IMR-90 (cell line): ENCODE data around the gene RNF213. TPM values are rescaled to one million over a fixed set of nuclear protein-coding genes. Genes with fewer than 3 reads are reported as not detected.

ENCODE experiments used
- ATAC-seq: fragments of 200-7000 bp; cut with Tn5 transposase; 2 replicates; pipeline ENCODE4 v1.9.1; 2020; ENCODE audit warnings: low read depth, mild to moderate bottlenecking, moderate library complexity
- BruUV-seq: library from RNA; stranded (reverse); fragments of 400-500 nt; replicated peaks from 2 replicates; lab custom pipeline; 2021; lab: Mats Ljungman, UMichigan
- CTCF ChIA-PET: fragments of 300-600 bp; formaldehyde crosslinking; extraction: SDS; loops from one replicate; lab custom pipeline; 2021; ENCODE audit warnings: antibody characterized with exemption; lab: Yijun Ruan, JAX
- POLR2A ChIA-PET: fragments of 300-600 bp; sonication (Branson Sonifier 250); formaldehyde crosslinking; loops from one replicate; lab custom pipeline; 2022; ENCODE audit warnings: antibody characterized with exemption; ENCODE audit not compliant: unreplicated experiment; lab: Charles Lee
- DNase-seq: peaks from one replicate; pipeline ENCODE4 v3.0.0; 2013
- H2AFZ ChIP-seq: replicated peaks from 2 replicates; pipeline ENCODE3; 2013; ENCODE audit warnings: low read length, mild to moderate bottlenecking; ENCODE audit not compliant: poor library complexity
- H2AK5ac ChIP-seq: 2 replicates; pipeline ENCODE4 v1.6.1; 2013; ENCODE audit warnings: low read depth, low read length, inconsistent platforms
- H2AK9ac ChIP-seq: replicated peaks from 2 replicates; pipeline ENCODE3; 2013; ENCODE audit warnings: mild to moderate bottlenecking, low read depth, low read length, moderate library complexity; ENCODE audit not compliant: poor library complexity
- H2BK120ac ChIP-seq: 2 replicates; pipeline ENCODE4 v1.6.1; 2013; ENCODE audit warnings: low read depth, low read length, inconsistent platforms
- H2BK15ac ChIP-seq: 3 replicates; pipeline ENCODE4 v1.6.1; 2013; ENCODE audit warnings: low read depth, low read length, inconsistent platforms
- H2BK20ac ChIP-seq: 2 replicates; pipeline ENCODE4 v1.6.1; 2013; ENCODE audit warnings: low read depth, mild to moderate bottlenecking, inconsistent platforms, low read length, moderate library complexity
- H2BK5ac ChIP-seq: 2 replicates; pipeline ENCODE4 v1.6.1; 2013; ENCODE audit warnings: mild to moderate bottlenecking, low read depth, low read length, inconsistent platforms; ENCODE audit not compliant: poor library complexity, severe bottlenecking
- H3K14ac ChIP-seq: replicated peaks from 2 replicates; pipeline ENCODE4 v1.6.1; 2013; ENCODE audit warnings: low read depth, low read length, inconsistent platforms
- H3K18ac ChIP-seq: 2 replicates; pipeline ENCODE4 v1.6.1; 2013; ENCODE audit warnings: low read depth, low read length, control low read depth
- H3K23ac ChIP-seq: 2 replicates; pipeline ENCODE4 v1.6.1; 2013; ENCODE audit warnings: low read depth, low read length, inconsistent platforms
- H3K27ac ChIP-seq: 2 replicates; pipeline ENCODE4 v1.5.1; 2013; ENCODE audit warnings: mild to moderate bottlenecking, control low read depth, low read length; ENCODE audit not compliant: insufficient read depth
- H3K27me3 ChIP-seq: 2 replicates; pipeline ENCODE4 v1.6.1; 2013; ENCODE audit warnings: low read length; ENCODE audit not compliant: control insufficient read depth, insufficient read depth
- H3K36me3 ChIP-seq: 2 replicates; pipeline ENCODE4 v1.6.1; 2013; ENCODE audit warnings: low read length, mixed read lengths; ENCODE audit not compliant: control insufficient read depth, insufficient read depth
- H3K4ac ChIP-seq: 2 replicates; pipeline ENCODE4 v1.6.1; 2013; ENCODE audit warnings: low read depth, low read length, inconsistent platforms
- H3K4me1 ChIP-seq: 2 replicates; pipeline ENCODE4 v1.6.1; 2013; ENCODE audit warnings: low read length, mixed read lengths; ENCODE audit not compliant: control insufficient read depth, insufficient read depth
- H3K4me2 ChIP-seq: 2 replicates; pipeline ENCODE4 v1.6.1; 2013; ENCODE audit warnings: low read depth, mild to moderate bottlenecking, control low read depth, low read length, moderate library complexity
- H3K4me3 ChIP-seq: 2 replicates; pipeline ENCODE4 v1.5.1; 2013; ENCODE audit warnings: low read depth, mild to moderate bottlenecking, control low read depth, low read length, moderate library complexity; ENCODE audit not compliant: insufficient read depth
- H3K56ac ChIP-seq: 2 replicates; pipeline ENCODE4 v1.6.1; 2013; ENCODE audit warnings: low read length, inconsistent platforms; ENCODE audit not compliant: insufficient read depth; ENCODE audit errors: extremely low read depth
- H3K79me1 ChIP-seq, 2 experiments: 2 replicates each; pipeline ENCODE4 v1.6.1; 2013; ENCODE audit warnings: low read length in 2 of 2, inconsistent platforms in 1 of 2, low read depth in 1 of 2
- H3K9ac ChIP-seq: 2 replicates; pipeline ENCODE4 v1.6.1; 2013; ENCODE audit warnings: low read depth, low read length, control low read depth
- H3K9me1 ChIP-seq: 2 replicates; pipeline ENCODE4 v1.6.1; 2013; ENCODE audit warnings: low read length, inconsistent platforms; ENCODE audit not compliant: insufficient read depth
- H3K9me3 ChIP-seq: 2 replicates; pipeline ENCODE4 v1.6.1; 2013; ENCODE audit warnings: low read length; ENCODE audit not compliant: control insufficient read depth, insufficient read depth
- H4K20me1 ChIP-seq: 2 replicates; pipeline ENCODE4 v1.6.1; 2013; ENCODE audit warnings: low read length, inconsistent platforms; ENCODE audit not compliant: insufficient read depth
- H4K5ac ChIP-seq: 2 replicates; pipeline ENCODE4 v1.6.1; 2013; ENCODE audit warnings: mild to moderate bottlenecking, low read depth, low read length, control low read depth
- H4K8ac ChIP-seq, 2 experiments: 2 replicates each; pipeline ENCODE4 v1.6.1; 2013; ENCODE audit warnings: low read depth in 2 of 2, low read length in 2 of 2, control low read depth in 1 of 2, inconsistent platforms in 1 of 2
- H4K91ac ChIP-seq: 2 replicates; pipeline ENCODE4 v1.6.1; 2013; ENCODE audit warnings: low read depth, low read length, inconsistent platforms; ENCODE audit not compliant: insufficient read depth
- BHLHE40 ChIP-seq: fragments of 150-350 bp; IDR thresholded peaks from 2 replicates; pipeline ENCODE4 v1.6.1; 2016; ENCODE audit warnings: mild to moderate bottlenecking, low read depth, low read length
- CHD1 ChIP-seq: IDR thresholded peaks from 2 replicates; pipeline ENCODE4 v1.6.1; 2012; ENCODE audit warnings: low read depth, low read length, improper control_type of control experiment
- CTCF ChIP-seq: conservative IDR thresholded peaks from 2 replicates; pipeline ENCODE4 v1.5.1; 2012; ENCODE audit warnings: mild to moderate bottlenecking, low read depth, low read length, improper control_type of control experiment
- ELK1 ChIP-seq: fragments of 150-350 bp; IDR thresholded peaks from 2 replicates; pipeline ENCODE4 v1.6.1; 2016; ENCODE audit warnings: low read depth, mild to moderate bottlenecking, low read length, moderate library complexity, borderline replicate concordance
- FOS ChIP-seq: fragments of 150-350 bp; IDR thresholded peaks from 2 replicates; pipeline ENCODE4 v1.6.1; 2016; ENCODE audit warnings: low read depth, low read length
- MAFK ChIP-seq: IDR thresholded peaks from 2 replicates; pipeline ENCODE4 v1.6.1; 2012; ENCODE audit warnings: low read depth, low read length, improper control_type of control experiment
- MAZ ChIP-seq: IDR thresholded peaks from 2 replicates; pipeline ENCODE4 v1.6.1; 2012; ENCODE audit warnings: low read depth, mild to moderate bottlenecking, low read length, improper control_type of control experiment, moderate library complexity, borderline replicate concordance
- MXI1 ChIP-seq: IDR thresholded peaks from 2 replicates; pipeline ENCODE4 v1.6.1; 2012; ENCODE audit warnings: low read depth, mild to moderate bottlenecking, low read length, moderate library complexity, borderline replicate concordance
- NFE2L2 ChIP-seq: fragments of 150-350 bp; IDR thresholded peaks from 2 replicates; pipeline ENCODE4 v1.6.1; 2016; ENCODE audit warnings: low read depth, mild to moderate bottlenecking, low read length
- POLR2A ChIP-seq: IDR thresholded peaks from 2 replicates; pipeline ENCODE4 v1.6.1; 2012; ENCODE audit warnings: mild to moderate bottlenecking, low read depth, low read length
- RAD21 ChIP-seq: IDR thresholded peaks from 2 replicates; pipeline ENCODE4 v1.6.1; 2012; ENCODE audit warnings: low read length, improper control_type of control experiment
- RCOR1 ChIP-seq: IDR thresholded peaks from 2 replicates; pipeline ENCODE4 v1.6.1; 2012; ENCODE audit warnings: mild to moderate bottlenecking, low read length, improper control_type of control experiment; ENCODE audit not compliant: insufficient replicate concordance
- RFX5 ChIP-seq: IDR thresholded peaks from 2 replicates; pipeline ENCODE4 v1.8.0; 2012; ENCODE audit warnings: low read depth, mild to moderate bottlenecking, low read length, moderate library complexity
- SMC3 ChIP-seq: fragments of 150-350 bp; IDR thresholded peaks from 2 replicates; pipeline ENCODE4 v1.6.1; 2016; ENCODE audit warnings: low read depth, mild to moderate bottlenecking, antibody characterized with exemption, low read length, moderate library complexity
- USF2 ChIP-seq: fragments of 150-350 bp; IDR thresholded peaks from 2 replicates; pipeline ENCODE4 v1.6.1; 2017; ENCODE audit warnings: mild to moderate bottlenecking, antibody characterized with exemption, low read length, low read depth
- WGBS, 2 experiments: methylation state at CpG; one replicate each; pipeline versions ENCODE4 v1.1.5 to v1.1.7; 2013; ENCODE audit warnings: missing lambda C conversion rate in 2 of 2; ENCODE audit not compliant: insufficient read length in 1 of 2; ENCODE audit errors: extremely low coverage in 2 of 2; 5-methylcytosine and 5-hydroxymethylcytosine counted together
- dilution Hi-C: fragments of 300-500 bp; cut with HindIII; formaldehyde crosslinking; loops from one replicate; pipeline ENCODE4 v1.14.3; 2018; ENCODE audit warnings: low sequenced_read_pairs; ENCODE audit not compliant: unreplicated experiment
- in situ Hi-C: fragments of 300-500 bp; cut with MboI; formaldehyde crosslinking; loops from 3 replicates; pipeline ENCODE4 v1.14.3; 2019; ENCODE audit warnings: low sequenced_read_pairs, inconsistent platforms, mixed read lengths
- intact Hi-C: fragments of 100-400 bp; cut with micrococcal nuclease; formaldehyde crosslinking; loops from 2 replicates; pipeline ENCODE4 v1.10.0; 2022
- polyA plus RNA-seq, 3 experiments: library from polyadenylated mRNA; depleted of rRNA; stranded (reverse); fragments of >200 nt; gene quantifications; 2 replicates each; pipeline ENCODE4 v1.2.3, GENCODE V29; 2012; ENCODE audit warnings: low replicate concordance in 1 of 3
- total RNA-seq: library from RNA; depleted of rRNA; stranded (reverse); fragments of >200 nt; gene quantifications from 2 replicates; pipeline ENCODE4 v1.2.3, GENCODE V29; 2012

The RNF213 gene
- total and polyA plus RNA-seq, 2 of the 4 experiments (the other 2 are of a cell fraction), result 23.4 to 36.0 TPM

GRCh38 chr17:80221351-80222105 lies 39.1 kb upstream of the RNF213 start:
- intact Hi-C loops (loop anchor here (5.0 kb wide), 1 partner anchor 41 kb away; the partner anchor contains the start of gene RNF213), in situ Hi-C loops (no loop called here)
- CTCF ChIA-PET, result no interaction called here
- TF ChIP-seq BHLHE40, result no peak
- TF ChIP-seq RFX5, result no peak
- TF ChIP-seq MAZ, result no peak
- TF ChIP-seq CHD1, result no peak
- no peak for TF ChIP-seq SMC3
- no peak for TF ChIP-seq ELK1
- TF ChIP-seq FOS, result no peak
- TF ChIP-seq RCOR1, result no peak
- TF ChIP-seq POLR2A, result no peak
- no peak for TF ChIP-seq USF2
- no peak for TF ChIP-seq RAD21
- TF ChIP-seq CTCF, result no peak
- no peak for TF ChIP-seq NFE2L2
- no peak for TF ChIP-seq MAFK
- TF ChIP-seq MXI1, result no peak

More at GRCh38 chr17:80221351-80222105, 39.1 kb upstream of the RNF213 start:
- POLR2A ChIA-PET, result no interaction called here
- Histone ChIP-seq H3K4me3 (peak overlapping the region; percentile 67), H2BK120ac (no peak overlapping the region), H2AFZ (peak overlapping the region; percentile 80), H3K4me1 (peaks cover 6% of the 10 kb centered on the region; the same call in 1 of the 2 replicates), H3K79me1 (peaks cover 18 to 61% of the 10 kb centered on the region in 2 experiments), H2AK5ac (peak overlapping the region; percentile 46; the same call in 1 of the 2 replicates), H2BK15ac (no peak overlapping the region), H3K18ac (no peak overlapping the region), H3K9ac (peak overlapping the region; percentile 40), H4K8ac (no peak overlapping the region), H3K4ac (peak overlapping the region; percentile 11), H3K56ac (no peak overlapping the region), H3K27ac (no peak overlapping the region), H4K5ac (no peak overlapping the region), H3K23ac (peak overlapping the region; percentile 17; the same call in 1 of the 2 replicates), H2BK5ac (no peak overlapping the region), H4K91ac (no peak overlapping the region), H3K36me3 (peaks cover 24% of the 10 kb centered on the region), H3K9me3 (no peaks in the 10 kb centered on the region), H3K27me3 (no peaks in the 10 kb centered on the region), H3K14ac (no peak overlapping the region), H2BK20ac (no peak overlapping the region), H3K4me2 (peak overlapping the region; percentile 33), H2AK9ac (peak overlapping the region; percentile 97), H3K9me1 (peaks cover 28% of the 10 kb centered on the region), H4K20me1 (peaks cover 26% of the 10 kb centered on the region)
- no TSS peak for BruUV-seq
- DNase-seq (no peak), ATAC-seq (no peak)
- WGBS, 2 experiments, result 65% methylated on average over 20 of the region's 29 CpGs; no CpG with 5 or more reads in 1 of the 2 experiments
- dilution Hi-C loops, result no loop called here
